Spinal cord (tissue), 4 donors: ENCODE results near the gene PNPT1. TPM values are rescaled to one million over a fixed set of nuclear protein-coding genes. Genes with fewer than 3 reads are reported as not detected.

ENCODE experiments used
- polyA plus RNA-seq, 2 donors: library from polyadenylated mRNA; unstranded; fragments of 120-200 nt; gene quantifications; one replicate each; pipeline ENCODE4 v1.2.1, GENCODE V29; 2013; ENCODE audit not compliant: insufficient read length in 2 of 2
- total RNA-seq, 2 donors: library from RNA; depleted of rRNA in 1 of 2; stranded (reverse); fragments of 120-200 nt in 1 of 2; fragments of >200 nt in 1 of 2; gene quantifications; one replicate each; pipeline versions ENCODE4 v1.2.3 to v1.2.4, GENCODE V29; 2013 to 2014

PNPT1 gene
- total and polyA plus RNA-seq, 4 donors = 24.7 to 35.4 (median 31.5) TPM

Other genes with a start within 250 kb of the PNPT1 start
- 10 to 100 TPM; 33.4 to 68.9 TPM for gene CFAP36, start 174.1 kb downstream of the PNPT1 start, total RNA-seq
- 100 to 1,000 TPM in 1 of 2 donors, 10 to 100 TPM in 1; 99.2 to 111 TPM for gene CFAP36, start 174.1 kb downstream of the PNPT1 start, polyA plus RNA-seq
- 10 to 100 TPM; 58.8 to 91.0 TPM for gene PPP4R3B, start 76.2 kb downstream of the PNPT1 start, total RNA-seq
- gene PPP4R3B, start 76.2 kb downstream of the PNPT1 start, polyA plus RNA-seq = 10 to 100 TPM; 57.3 to 81.1 TPM
- gene EFEMP1, start 229.9 kb upstream of the PNPT1 start, total RNA-seq = 100 to 1,000 TPM in 1 of 2 donors, 10 to 100 TPM in 1; 75.2 to 197 TPM
- 10 to 100 TPM; 30.7 to 53.7 TPM for gene EFEMP1, start 229.9 kb upstream of the PNPT1 start, polyA plus RNA-seq